GM18505 (cell line): ENCODE measurements around the gene HTR3A.
"Not testable (repeated sequence)": the region's sequence is repeated elsewhere in the genome, so short reads cannot be mapped to it uniquely, and the experiment has no call there.

Experiments used
- ATAC-seq: cut with Tn5 transposase; IDR thresholded peaks from one replicate; pipeline ENCODE4 v1.9.1; 2021; ENCODE audit not compliant: unreplicated experiment
- POLR2A ChIP-seq: IDR thresholded peaks from 4 replicates; pipeline ENCODE4 v1.6.1; 2011; ENCODE audit warnings: borderline replicate concordance; ENCODE audit not compliant: insufficient read depth, insufficient read length; ENCODE audit errors: extremely low read depth

HTR3A gene

DNA sequence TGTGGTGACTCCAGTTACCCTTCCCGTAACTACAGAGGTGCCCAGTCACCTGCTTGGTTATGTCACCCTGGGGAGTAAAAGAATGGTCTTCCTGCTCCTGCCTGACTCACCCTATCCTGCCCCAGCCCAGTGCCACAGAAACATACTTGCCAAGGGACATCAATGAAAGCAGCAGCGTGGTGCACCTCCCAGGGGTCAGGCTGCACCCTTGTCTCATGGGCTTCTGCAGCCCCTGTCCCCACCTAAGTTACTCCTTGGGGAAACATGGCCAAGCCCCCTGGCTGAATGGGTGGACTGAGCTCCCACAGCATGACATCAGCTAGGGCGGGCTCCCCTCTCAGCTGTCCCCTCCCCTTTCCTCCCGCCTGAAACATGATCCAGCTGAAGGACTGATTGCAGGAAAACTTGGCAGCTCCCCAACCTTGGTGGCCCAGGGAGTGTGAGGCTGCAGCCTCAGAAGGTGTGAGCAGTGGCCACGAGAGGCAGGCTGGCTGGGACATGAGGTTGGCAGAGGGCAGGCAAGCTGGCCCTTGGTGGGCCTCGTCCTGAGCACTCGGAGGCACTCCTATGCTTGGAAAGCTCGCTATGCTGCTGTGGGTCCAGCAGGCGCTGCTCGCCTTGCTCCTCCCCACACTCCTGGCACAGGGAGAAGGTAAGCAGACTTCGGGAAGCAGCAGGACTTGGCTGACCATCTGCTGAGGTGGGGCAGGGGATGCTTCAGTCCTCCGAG, at the start of gene HTR3A:
Gene HTR3A, plus strand, starts transcription at position 368 of the 730 bp plus-strand sequence. Its CDS starts 218 bp downstream, at position 586.
- ATAC-seq: no peak
- no peak for TF ChIP-seq POLR2A

GRCh38 chr11:113926273-113927197, 48.4 kb upstream of the HTR3A start:
- no peak for ATAC-seq
- TF ChIP-seq POLR2A: no peak

DNA sequence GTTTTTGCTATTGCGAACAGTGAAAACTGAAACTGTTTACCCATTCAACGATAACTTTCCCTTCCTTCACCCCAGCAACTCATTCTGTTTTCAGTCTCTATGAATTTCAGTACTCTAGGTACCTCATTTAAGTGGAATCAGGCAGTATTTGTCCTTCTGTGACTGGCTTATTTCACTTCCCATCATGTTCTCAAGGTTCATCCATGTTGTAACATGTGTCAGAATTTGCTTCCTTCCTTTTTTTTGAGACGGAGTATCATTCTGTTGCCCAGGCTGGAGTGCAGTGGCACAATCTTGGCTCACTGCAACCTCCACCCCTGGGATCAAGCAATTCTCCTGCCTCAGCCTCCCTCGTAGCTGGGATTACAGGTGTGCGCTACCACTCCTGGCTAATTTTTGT, 46.6 kb upstream of the HTR3A start:
- TF ChIP-seq POLR2A: no peak
- no peak for ATAC-seq

DNA sequence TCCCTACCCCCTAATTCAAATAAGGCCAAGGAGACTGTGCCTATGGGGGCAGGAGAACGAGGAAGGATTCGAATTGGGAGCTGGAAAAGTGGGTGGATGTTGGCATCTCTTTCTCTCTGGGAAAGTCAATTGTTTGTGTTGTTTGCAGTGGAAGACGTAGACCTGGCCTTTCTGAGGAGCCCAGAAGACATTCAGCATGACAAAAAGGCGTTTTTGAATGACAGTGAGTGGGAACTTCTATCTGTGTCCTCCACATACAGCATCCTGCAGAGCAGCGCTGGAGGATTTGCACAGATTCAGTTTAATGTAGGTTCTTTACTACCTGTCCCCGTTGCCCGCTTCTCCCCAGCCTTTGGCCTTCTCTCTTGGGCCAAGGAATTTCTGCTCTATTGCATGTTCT, 42.1 kb upstream of the HTR3A start:
- TF ChIP-seq POLR2A: no peak
- ATAC-seq: no peak

- ATAC-seq: not testable (repeated sequence)
Observed at GRCh38 chr11:113934193-113934592, 40.7 kb upstream of the HTR3A start.

DNA sequence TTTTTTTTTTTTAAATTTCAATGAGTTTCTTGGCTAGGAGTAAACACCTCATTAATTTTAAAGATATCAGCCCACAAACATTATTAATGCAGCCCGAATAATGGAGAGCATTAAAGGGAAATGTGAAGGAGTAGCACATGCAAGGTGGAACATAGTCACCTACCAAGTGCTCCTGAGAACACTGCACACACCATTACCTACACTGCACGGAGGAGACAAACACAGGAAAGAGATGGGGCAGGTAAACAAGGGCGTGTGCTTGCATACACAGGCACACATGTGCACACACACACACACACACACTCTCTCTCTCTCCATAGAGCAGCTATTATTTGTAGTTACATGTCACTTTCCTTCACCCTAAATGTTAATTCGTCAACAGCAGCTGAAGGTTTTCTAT, 40.1 kb upstream of the HTR3A start:
- no peak for TF ChIP-seq POLR2A
- ATAC-seq: no peak

GRCh38 chr11:113935858-113936257, 39.0 kb upstream of the HTR3A start:
- ATAC-seq: no peak
- TF ChIP-seq POLR2A: no peak

GRCh38 chr11:113937918-113938317, 37.0 kb upstream of the HTR3A start:
- ATAC-seq: no peak
- TF ChIP-seq POLR2A: no peak

GRCh38 chr11:113942256-113942655, 32.7 kb upstream of the HTR3A start:
- ATAC-seq: no peak
- no peak for TF ChIP-seq POLR2A

DNA sequence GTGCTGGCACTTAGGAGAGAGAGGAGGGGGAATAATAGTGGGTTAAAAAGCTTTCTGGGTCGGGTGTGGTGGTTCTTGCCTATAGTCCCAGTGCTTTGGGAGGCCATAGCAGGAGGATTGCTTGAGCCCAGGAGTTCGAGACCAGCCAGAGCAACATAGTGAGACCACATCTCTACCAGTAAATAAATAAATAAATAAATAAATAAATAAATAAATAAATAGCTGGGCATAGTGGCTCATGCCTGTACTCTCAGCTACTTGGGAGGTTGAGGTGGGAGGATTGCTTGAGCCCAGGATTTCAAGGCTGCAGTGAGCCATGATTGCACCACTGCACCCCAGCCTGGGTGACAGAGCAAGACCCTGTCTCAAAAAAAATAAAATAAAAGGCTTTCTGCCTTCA, 28.7 kb upstream of the HTR3A start:
- not testable (repeated sequence) for ATAC-seq

GRCh38 chr11:113947994-113948393, 26.9 kb upstream of the HTR3A start:
- ATAC-seq: no peak
- no peak for TF ChIP-seq POLR2A

GRCh38 chr11:113949891-113950290, 25.0 kb upstream of the HTR3A start:
- TF ChIP-seq POLR2A: no peak
- no peak for ATAC-seq

GRCh38 chr11:113951537-113951936, 23.4 kb upstream of the HTR3A start:
- no peak for ATAC-seq

GRCh38 chr11:113952070-113952469, 22.8 kb upstream of the HTR3A start:
- TF ChIP-seq POLR2A: no peak
- no peak for ATAC-seq

More at GRCh38 chr11:113951537-113951936, 23.4 kb upstream of the HTR3A start:
- TF ChIP-seq POLR2A: no peak
